Mammary epithelial cell (primary cell): ENCODE measurements around the gene ZKSCAN3.

Source experiments
- CTCF ChIP-seq, 2 donors: IDR thresholded peaks in 1 of 2; conservative IDR thresholded peaks in 1 of 2; 2 replicates each; pipeline ENCODE4 v1.5.1; 2011 to 2012; ENCODE audit warnings: inconsistent platforms in 2 of 2, low read length in 2 of 2, mild to moderate bottlenecking in 2 of 2, control low read depth in 1 of 2, low read depth in 1 of 2; ENCODE audit not compliant: insufficient read depth in 1 of 2; ENCODE audit errors: extremely low read depth in 1 of 2
- EZH2 ChIP-seq: IDR thresholded peaks from 2 replicates; pipeline ENCODE4 v1.6.1; 2012; ENCODE audit warnings: low read length, inconsistent platforms, borderline replicate concordance

GRCh38 chr6:28407401-28407800 is 57.7 kb downstream of the ZKSCAN3 start:
- TF ChIP-seq CTCF (conservative IDR thresholded peaks at IDR 0.05 in 1 of 2, IDR thresholded peaks at IDR 0.05 in 1 of 2; ENCODE audit: extremely low read depth in 1 of 2, insufficient read depth in 1 of 2, low read depth in 1 of 2, low read length in 2 of 2) (no peak), EZH2 (no peak)
